Sigmoid colon (tissue), 7 donors: ENCODE results near the gene ELOVL5. TPM values are rescaled to one million over a fixed set of nuclear protein-coding genes. Genes with fewer than 3 reads are reported as not detected.

Experiments
- DNase-seq: peaks from one replicate; pipeline ENCODE4 v3.0.0-alpha.2; 2019
- H3K27ac ChIP-seq, 4 donors: fragments of 200-600 bp; sonication (generic); one replicate each; pipeline ENCODE4 v1.5.1; 2016 to 2019; ENCODE audit warnings: mild to moderate bottlenecking in 1 of 4
- H3K27me3 ChIP-seq, 3 donors: fragments of 200-600 bp; sonication (generic); one replicate each; pipeline ENCODE4 v1.5.1; 2019; ENCODE audit warnings: mild to moderate bottlenecking in 1 of 3
- H3K36me3 ChIP-seq, 4 donors: fragments of 200-600 bp; sonication (generic); one replicate each; pipeline ENCODE4 v1.5.1; 2016 to 2019
- H3K4me1 ChIP-seq, 4 donors: fragments of 200-600 bp; sonication (generic); one replicate each; pipeline ENCODE4 v1.5.1; 2017 to 2019
- H3K4me3 ChIP-seq, 4 donors: fragments of 200-600 bp; sonication (generic); one replicate each; pipeline ENCODE4 v1.5.1; 2017 to 2019; ENCODE audit warnings: mild to moderate bottlenecking in 2 of 4, moderate library complexity in 1 of 4
- H3K9me3 ChIP-seq, 4 donors: fragments of 200-600 bp in 3 of 4; sonication (generic) in 3 of 4; one replicate each; pipeline versions ENCODE4 v1.5.1 to v1.6.1; 2013 to 2019
- EP300 ChIP-seq, 4 donors: sonication (generic); formaldehyde crosslinking; IDR thresholded peaks; one replicate each; pipeline ENCODE4 v1.6.1; 2017; ENCODE audit warnings: antibody characterized with exemption in 4 of 4
- POLR2A ChIP-seq, 2 donors: fragments of 450-650 bp; IDR thresholded peaks; one replicate each; pipeline ENCODE4 v1.6.1; 2016; ENCODE audit warnings: antibody characterized with exemption in 2 of 2, mild to moderate bottlenecking in 2 of 2, moderate library complexity in 2 of 2
- POLR2AphosphoS5 ChIP-seq, 4 donors: sonication (generic); formaldehyde crosslinking; IDR thresholded peaks; one replicate each; pipeline ENCODE4 v1.6.1; 2017; ENCODE audit warnings: antibody characterized with exemption in 4 of 4
- intact Hi-C: fragments of 100-400 bp; cut with DNase I; formaldehyde crosslinking; loops from one replicate; pipeline ENCODE4 v1.15.1; 2023
- polyA plus RNA-seq, 3 donors: library from polyadenylated mRNA; stranded (reverse); fragments of 200-250 nt; gene quantifications; one replicate each; pipeline ENCODE4 v1.2.3, GENCODE V29; 2013
- small RNA-seq, 3 donors: library from RNA; depleted of rRNA; stranded (forward); fragments of <200 nt; gene quantifications; one replicate each; pipeline ENCODE3, GENCODE V24; 2016
- total RNA-seq, 4 donors: library from RNA; depleted of rRNA; stranded (reverse); fragments of >200 nt; gene quantifications; one replicate each; pipeline ENCODE4 v1.1.0, GENCODE V29; 2016
- TF ChIP-seq, protein P1 (sequence below), 4 experiments: fragments of 450-650 bp in 3 of 4; fragments of 200-600 bp in 1 of 4; IDR thresholded peaks; one replicate each; pipeline ENCODE4 v1.5.1; 2016 to 2019; ENCODE audit warnings: antibody characterized with exemption in 4 of 4, mild to moderate bottlenecking in 3 of 4, moderate library complexity in 2 of 4
- donor health status: healthy with polysubstance abuse.
- donor health status: Bipolar disorder and iron deficiency.
- donor health status: healthy.

The ELOVL5 gene
- total and polyA plus RNA-seq, 7 donors = 7.2 to 73.8 (median 54.3) TPM

DNA sequence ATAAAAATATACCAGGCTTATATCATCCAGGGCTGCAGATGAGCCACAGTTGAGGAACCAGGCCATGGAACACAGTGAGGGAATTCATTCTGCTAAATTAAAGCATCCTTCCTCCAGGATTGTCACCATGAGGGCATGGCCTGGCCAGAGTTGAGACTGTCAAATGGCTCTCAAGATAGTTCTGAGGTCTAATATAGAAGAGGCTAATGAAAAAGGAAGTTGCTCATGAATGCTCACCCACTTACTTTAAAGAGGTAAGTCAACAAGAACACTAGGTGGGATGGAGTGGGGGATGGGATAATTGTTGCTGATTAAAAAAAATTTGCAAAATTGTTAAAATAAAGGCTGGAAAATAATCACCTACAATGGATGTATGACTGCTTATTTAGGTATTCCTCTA lies 128.1 kb downstream of the ELOVL5 start:
- no peak for DNase-seq
- no peaks in the 10 kb centered on the region for H3K9me3 ChIP-seq
- H3K36me3 ChIP-seq = no peaks in the 10 kb centered on the region
- H3K4me3 ChIP-seq = no peak overlapping the region
- H3K4me1 ChIP-seq = no peaks in the 10 kb centered on the region
- no peak for TF ChIP-seq EP300 (IDR thresholded peaks at IDR 0.05)
- TF ChIP-seq, protein P1, sequence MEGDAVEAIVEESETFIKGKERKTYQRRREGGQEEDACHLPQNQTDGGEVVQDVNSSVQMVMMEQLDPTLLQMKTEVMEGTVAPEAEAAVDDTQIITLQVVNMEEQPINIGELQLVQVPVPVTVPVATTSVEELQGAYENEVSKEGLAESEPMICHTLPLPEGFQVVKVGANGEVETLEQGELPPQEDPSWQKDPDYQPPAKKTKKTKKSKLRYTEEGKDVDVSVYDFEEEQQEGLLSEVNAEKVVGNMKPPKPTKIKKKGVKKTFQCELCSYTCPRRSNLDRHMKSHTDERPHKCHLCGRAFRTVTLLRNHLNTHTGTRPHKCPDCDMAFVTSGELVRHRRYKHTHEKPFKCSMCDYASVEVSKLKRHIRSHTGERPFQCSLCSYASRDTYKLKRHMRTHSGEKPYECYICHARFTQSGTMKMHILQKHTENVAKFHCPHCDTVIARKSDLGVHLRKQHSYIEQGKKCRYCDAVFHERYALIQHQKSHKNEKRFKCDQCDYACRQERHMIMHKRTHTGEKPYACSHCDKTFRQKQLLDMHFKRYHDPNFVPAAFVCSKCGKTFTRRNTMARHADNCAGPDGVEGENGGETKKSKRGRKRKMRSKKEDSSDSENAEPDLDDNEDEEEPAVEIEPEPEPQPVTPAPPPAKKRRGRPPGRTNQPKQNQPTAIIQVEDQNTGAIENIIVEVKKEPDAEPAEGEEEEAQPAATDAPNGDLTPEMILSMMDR (IDR thresholded peaks at IDR 0.05) = no peak
- TF ChIP-seq POLR2A (IDR thresholded peaks at IDR 0.05) = no peak
- TF ChIP-seq POLR2AphosphoS5 (IDR thresholded peaks at IDR 0.05) = no peak
- intact Hi-C loops = no loop called here
- H3K27ac ChIP-seq = no peak overlapping the region
- no peaks in the 10 kb centered on the region for H3K27me3 ChIP-seq

Small RNA genes lying within 50 kb of the gene (small RNA-seq; reads per million reads assigned to genes)
- gene MIR5685 (0 reads per million in 3 donors), gene RNU1-136P (0.22 to 0.97 (median 0.24) reads per million in 3 donors)

Other genes with a start within 250 kb of the ELOVL5 start
- gene GCM1, start 200.1 kb downstream of the ELOVL5 start, total RNA-seq = not detected
- under 1 TPM in 1 of 3 donors, not detected in 2; 0.09 TPM for gene GCM1, start 200.1 kb downstream of the ELOVL5 start, polyA plus RNA-seq
- 10 to 100 TPM; 53.7 to 60.3 (median 57.4) TPM for gene GCLC, start 196.2 kb upstream of the ELOVL5 start, total RNA-seq
- gene GCLC, start 196.2 kb upstream of the ELOVL5 start, polyA plus RNA-seq = 10 to 100 TPM; 16.2 to 25.9 (median 22.8) TPM